ENCODE measurements around the gene PPP1R14B.

The PPP1R14B gene

GRCh38 chr11:64281957-64282770 lies 35.4 kb upstream of the PPP1R14B start:
- DNase-seq: no peak

GRCh38 chr11:64278576-64279190 lies 31.9 kb upstream of the PPP1R14B start:
- DNase-seq: no peak

- no peak for DNase-seq
Observed at GRCh38 chr11:64276653-64277431, 30.1 kb upstream of the PPP1R14B start.

- no peak for DNase-seq
Observed at GRCh38 chr11:64275841-64276240, 29.1 kb upstream of the PPP1R14B start.

- DNase-seq: no peak
Observed at GRCh38 chr11:64275031-64275800, 28.5 kb upstream of the PPP1R14B start.

GRCh38 chr11:64269540-64270220 lies 22.9 kb upstream of the PPP1R14B start:
- peak; percentile 100 for DNase-seq

GRCh38 chr11:64268893-64269539 lies 22.3 kb upstream of the PPP1R14B start:
- peak; percentile 86 for DNase-seq

GRCh38 chr11:64268025-64268892 lies 21.5 kb upstream of the PPP1R14B start:
- DNase-seq: peak; percentile 65

GRCh38 chr11:64267207-64267945 lies 20.6 kb upstream of the PPP1R14B start:
- DNase-seq: no peak

GRCh38 chr11:64266339-64266738 lies 19.6 kb upstream of the PPP1R14B start:
- DNase-seq: no peak

- no peak for DNase-seq
Observed at GRCh38 chr11:64265176-64266160, 18.7 kb upstream of the PPP1R14B start.

- no peak for DNase-seq
Observed at GRCh38 chr11:64264371-64264852, 17.7 kb upstream of the PPP1R14B start.

- no peak for DNase-seq
Observed at GRCh38 chr11:64263947-64264317, 17.2 kb upstream of the PPP1R14B start.

- DNase-seq: no peak
Observed at GRCh38 chr11:64263021-64263946, 16.5 kb upstream of the PPP1R14B start.

GRCh38 chr11:64262271-64263002 lies 15.7 kb upstream of the PPP1R14B start:
- DNase-seq: no peak

GRCh38 chr11:64261556-64262080 lies 14.9 kb upstream of the PPP1R14B start:
- DNase-seq: no peak
